ENCODE measurements around the gene TCOF1.

- no peak for TF ChIP-seq NFIC (IDR thresholded peaks at IDR 0.05)
- no peak for TF ChIP-seq CREB1 (IDR thresholded peaks at IDR 0.05; ENCODE audit: low read depth)
- TF ChIP-seq TAF1 (IDR thresholded peaks at IDR 0.05; ENCODE audit: low read depth): no peak
Measured at GRCh38 chr5:150394912-150395687, 37.6 kb downstream of the TCOF1 start.
